Measurements from ENCODE around the gene DCLRE1B. TPM values are rescaled to one million over a fixed set of nuclear protein-coding genes. Genes with fewer than 3 reads are reported as not detected.

DCLRE1B gene
- total RNA-seq, 1 donor from 2014 or later = 8.0 TPM

DNA sequence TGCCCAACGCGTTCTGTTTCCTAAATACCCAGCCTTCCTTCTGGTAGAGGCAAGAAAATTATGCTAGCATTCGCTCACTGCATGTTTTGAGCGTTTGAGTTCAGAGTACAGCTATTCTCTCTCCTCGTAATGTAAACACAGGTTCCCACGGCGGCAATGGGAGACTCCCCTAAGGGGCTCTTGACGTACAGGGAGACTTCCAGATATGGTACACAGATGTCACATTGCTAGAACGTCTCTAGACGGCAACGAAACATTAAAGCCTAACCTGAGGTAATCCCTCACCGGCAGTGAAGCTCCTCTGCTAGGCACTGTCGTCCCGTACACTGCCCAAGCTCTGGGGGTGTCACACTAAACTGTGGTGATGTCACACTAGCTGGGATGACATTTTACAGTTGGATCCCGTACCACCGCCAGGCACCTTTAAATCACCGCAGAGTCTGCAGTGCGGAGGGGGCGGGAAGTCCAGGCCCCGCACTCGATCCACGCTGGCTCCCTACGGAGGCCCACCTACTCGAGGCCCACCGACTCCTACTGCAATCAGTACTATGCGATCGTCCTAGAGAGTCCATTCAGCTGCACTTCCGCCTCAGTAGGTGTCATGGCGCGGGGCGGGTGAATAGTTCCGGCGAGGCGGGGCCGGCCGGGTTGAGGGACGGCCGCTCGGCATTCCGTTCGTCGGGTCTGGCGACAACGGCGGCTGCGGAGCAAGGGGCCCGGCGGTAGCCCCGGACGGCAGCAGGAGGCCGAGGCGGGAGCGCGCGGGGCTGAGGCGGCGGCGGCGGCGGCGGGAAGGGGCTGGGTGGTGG is 24.0 kb downstream of the DCLRE1B start, which contains the start of gene HIPK1:
Gene HIPK1 (plus strand): TSS at position 384 of the 809 bp plus-strand sequence.
- H2AFZ ChIP-seq (replicated peaks) = peak within 1 kb of the TSS; percentile 87
- H3K4me2 ChIP-seq = peak within 1 kb of the TSS; percentile 84
- peaks cover 21% of the 10 kb centered on the region for H3K4me1 ChIP-seq
- peaks cover 9% of the 10 kb centered on the region for H3K27me3 ChIP-seq
- Mint-ChIP-seq H3K27ac (peak within 1 kb of the TSS; percentile 96), H3K36me3 (no peaks in the 10 kb centered on the region), H3K9me3 (no peaks in the 10 kb centered on the region), H3K4me3 (peak within 1 kb of the TSS; percentile 99), H3K4me1 (peaks cover 33% of the 10 kb centered on the region), H3K27me3 (ENCODE audit: insufficient read depth, low read depth) (peaks cover 3% of the 10 kb centered on the region)
- peak within 1 kb of the TSS; percentile 81 for H3K27ac ChIP-seq
- peak; percentile 97 for DNase-seq (ENCODE audit: low spot score)
- no peaks in the 10 kb centered on the region for H3K9me3 ChIP-seq (ENCODE audit: low read depth)
- no peaks in the 10 kb centered on the region for H3K36me3 ChIP-seq
- H4K20me1 ChIP-seq (ENCODE audit: low read depth) = peaks cover 42% of the 10 kb centered on the region
- peaks cover 45% of the 10 kb centered on the region for H3K79me2 ChIP-seq (ENCODE audit: low read depth)
- H3F3A ChIP-seq (ENCODE audit: low read depth) = peaks cover 13% of the 10 kb centered on the region
- peak within 1 kb of the TSS; percentile 94 for H3K4me3 ChIP-seq
- H3K9ac ChIP-seq = peak within 1 kb of the TSS; percentile 70
- TF ChIP-seq EZH2 (IDR thresholded peaks at IDR 0.05) = no peak
- TF ChIP-seq, protein P1, sequence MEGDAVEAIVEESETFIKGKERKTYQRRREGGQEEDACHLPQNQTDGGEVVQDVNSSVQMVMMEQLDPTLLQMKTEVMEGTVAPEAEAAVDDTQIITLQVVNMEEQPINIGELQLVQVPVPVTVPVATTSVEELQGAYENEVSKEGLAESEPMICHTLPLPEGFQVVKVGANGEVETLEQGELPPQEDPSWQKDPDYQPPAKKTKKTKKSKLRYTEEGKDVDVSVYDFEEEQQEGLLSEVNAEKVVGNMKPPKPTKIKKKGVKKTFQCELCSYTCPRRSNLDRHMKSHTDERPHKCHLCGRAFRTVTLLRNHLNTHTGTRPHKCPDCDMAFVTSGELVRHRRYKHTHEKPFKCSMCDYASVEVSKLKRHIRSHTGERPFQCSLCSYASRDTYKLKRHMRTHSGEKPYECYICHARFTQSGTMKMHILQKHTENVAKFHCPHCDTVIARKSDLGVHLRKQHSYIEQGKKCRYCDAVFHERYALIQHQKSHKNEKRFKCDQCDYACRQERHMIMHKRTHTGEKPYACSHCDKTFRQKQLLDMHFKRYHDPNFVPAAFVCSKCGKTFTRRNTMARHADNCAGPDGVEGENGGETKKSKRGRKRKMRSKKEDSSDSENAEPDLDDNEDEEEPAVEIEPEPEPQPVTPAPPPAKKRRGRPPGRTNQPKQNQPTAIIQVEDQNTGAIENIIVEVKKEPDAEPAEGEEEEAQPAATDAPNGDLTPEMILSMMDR (IDR thresholded peaks at IDR 0.05) = no peak
- TF ChIP-seq EZH2phosphoT487 (IDR thresholded peaks at IDR 0.05) = no peak

- peak; percentile 73 for DNase-seq (ENCODE audit: low spot score)
- peaks cover 3% of the 10 kb centered on the region for H3K27me3 Mint-ChIP-seq (ENCODE audit: insufficient read depth, low read depth)
Measured at GRCh38 chr1:113929750-113930498, 24.8 kb downstream of the DCLRE1B start.

DNA sequence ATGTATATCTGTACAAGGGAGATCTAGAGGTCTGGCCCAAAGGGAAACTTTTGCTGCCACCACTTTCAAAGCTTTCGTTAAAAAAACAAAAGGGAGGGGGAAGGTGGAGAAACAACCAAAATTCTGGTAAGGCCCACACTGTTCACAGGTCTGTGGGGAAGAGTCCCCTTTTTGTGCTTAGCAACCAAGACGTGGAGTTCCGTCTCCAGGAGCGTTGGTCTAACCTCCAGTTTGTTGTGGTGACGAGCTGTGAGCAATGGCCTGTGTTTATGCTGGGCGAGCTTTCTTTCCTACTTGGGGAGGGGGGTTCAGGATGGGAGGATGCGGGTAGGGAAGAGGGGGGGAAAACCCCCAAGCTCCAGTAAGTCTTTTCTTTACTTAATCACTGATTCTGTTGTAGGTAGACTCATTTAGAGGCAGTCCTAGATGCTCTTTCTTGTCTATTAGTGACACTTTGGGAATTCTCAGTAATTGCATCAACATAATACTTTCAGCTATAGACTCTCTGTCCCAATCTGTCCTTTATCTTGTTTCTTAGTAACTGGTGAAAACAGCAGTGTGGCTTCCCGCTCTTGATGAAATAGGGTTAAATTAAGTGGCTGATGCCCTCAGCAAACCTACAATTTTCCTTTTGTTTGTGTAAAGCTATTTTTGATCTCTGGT is 25.5 kb downstream of the DCLRE1B start:
- Histone ChIP-seq H3K4me2 (peak overlapping the region; percentile 84), H3K4me3 (peak overlapping the region; percentile 94), H2AFZ (replicated peaks) (no peak overlapping the region), H3K9me3 (ENCODE audit: low read depth) (no peaks in the 10 kb centered on the region), H4K20me1 (ENCODE audit: low read depth) (peaks cover 56% of the 10 kb centered on the region), H3K4me1 (peaks cover 21% of the 10 kb centered on the region), H3F3A (ENCODE audit: low read depth) (peaks cover 13% of the 10 kb centered on the region), H3K27me3 (peaks cover 5% of the 10 kb centered on the region), H3K9ac (peak overlapping the region; percentile 70), H3K36me3 (no peaks in the 10 kb centered on the region), H3K27ac (no peak overlapping the region), H3K79me2 (ENCODE audit: low read depth) (peaks cover 60% of the 10 kb centered on the region)
- TF ChIP-seq, protein P1 (IDR thresholded peaks at IDR 0.05) = no peak
- TF ChIP-seq EZH2phosphoT487 (IDR thresholded peaks at IDR 0.05) (no peak), EZH2 (IDR thresholded peaks at IDR 0.05) (no peak)
- peak overlapping the region; percentile 99 for H3K4me3 Mint-ChIP-seq
- H3K27ac Mint-ChIP-seq = peak overlapping the region; percentile 96
- H3K9me3 Mint-ChIP-seq = no peaks in the 10 kb centered on the region
- peak; percentile 62 for DNase-seq (ENCODE audit: low spot score)
- peaks cover 33% of the 10 kb centered on the region for H3K4me1 Mint-ChIP-seq
- H3K27me3 Mint-ChIP-seq (ENCODE audit: insufficient read depth, low read depth) = peaks cover 3% of the 10 kb centered on the region
- no peaks in the 10 kb centered on the region for H3K36me3 Mint-ChIP-seq

More at GRCh38 chr1:113929750-113930498, 24.8 kb downstream of the DCLRE1B start:
- Histone ChIP-seq H3K9ac (peak overlapping the region; percentile 70), H3K4me1 (peaks cover 21% of the 10 kb centered on the region), H3F3A (ENCODE audit: low read depth) (peaks cover 13% of the 10 kb centered on the region), H3K4me3 (peak overlapping the region; percentile 94), H3K36me3 (no peaks in the 10 kb centered on the region), H3K27ac (peak overlapping the region; percentile 81), H3K4me2 (peak overlapping the region; percentile 84), H3K27me3 (peaks cover 5% of the 10 kb centered on the region), H3K79me2 (ENCODE audit: low read depth) (peaks cover 53% of the 10 kb centered on the region), H3K9me3 (ENCODE audit: low read depth) (no peaks in the 10 kb centered on the region), H4K20me1 (ENCODE audit: low read depth) (peaks cover 49% of the 10 kb centered on the region), H2AFZ (replicated peaks) (peak overlapping the region; percentile 87)
- H3K27ac Mint-ChIP-seq = peak overlapping the region; percentile 96
- H3K4me1 Mint-ChIP-seq = peaks cover 33% of the 10 kb centered on the region
- TF ChIP-seq EZH2 (IDR thresholded peaks at IDR 0.05) (no peak), EZH2phosphoT487 (IDR thresholded peaks at IDR 0.05) (no peak)
- TF ChIP-seq, protein P1 (IDR thresholded peaks at IDR 0.05) = peak; percentile 29
- no peaks in the 10 kb centered on the region for H3K36me3 Mint-ChIP-seq
- H3K9me3 Mint-ChIP-seq = no peaks in the 10 kb centered on the region
- peak overlapping the region; percentile 99 for H3K4me3 Mint-ChIP-seq
